Activated CD4-positive, alpha-beta T cell treated with anti-CD3 and anti-CD28 coated beads, Interleukin-2, Interleukin-4, amounts not matched to agents 100 ng/mL and 50 ng/mL, durations not matched to agents 16 hours and 8 hours (primary cell): ENCODE results near the gene PTGFRN.

Experiments used
- DNase-seq: peaks from one replicate; pipeline ENCODE4 v3.0.0-alpha.2; 2020; ENCODE audit warnings: low spot score

PTGFRN gene

DNA sequence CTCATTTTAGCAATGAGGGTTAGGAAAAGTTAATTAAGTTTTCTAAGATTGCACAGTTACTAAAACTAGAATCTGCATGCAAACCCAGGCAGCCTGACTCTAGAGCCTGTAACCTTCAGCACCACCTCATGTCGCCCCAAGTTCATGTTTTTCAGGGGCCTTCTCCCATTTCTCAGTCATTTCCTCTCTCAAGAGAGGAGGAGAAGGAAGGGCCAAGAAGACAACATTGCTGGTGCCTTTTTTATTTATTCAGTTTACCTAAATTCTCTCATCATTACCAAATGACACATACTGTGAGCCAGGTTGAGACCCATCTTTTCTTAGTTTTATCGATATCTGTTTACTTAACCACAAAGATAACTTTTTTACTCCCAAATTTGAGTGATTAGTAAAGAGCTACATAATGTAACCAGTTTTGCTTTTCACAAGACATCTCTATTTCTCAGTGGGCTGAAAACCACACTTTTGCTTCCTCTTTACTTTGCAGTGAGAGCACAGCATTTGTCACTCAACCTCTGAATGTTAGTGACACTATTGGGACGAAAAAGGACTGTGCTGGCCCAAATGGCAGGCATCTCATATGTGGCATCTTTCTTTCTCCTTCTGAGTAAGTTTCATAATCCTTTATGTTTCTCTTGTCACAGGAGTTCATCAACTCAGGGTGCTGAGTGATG is 91.7 kb downstream of the PTGFRN start, which contains the start of gene CD101:
Gene CD101 (plus strand): TSS at position 507 of the 674 bp plus-strand sequence. CDS start 58 bp downstream, at position 565.
- peak; percentile 76 for DNase-seq

DNA sequence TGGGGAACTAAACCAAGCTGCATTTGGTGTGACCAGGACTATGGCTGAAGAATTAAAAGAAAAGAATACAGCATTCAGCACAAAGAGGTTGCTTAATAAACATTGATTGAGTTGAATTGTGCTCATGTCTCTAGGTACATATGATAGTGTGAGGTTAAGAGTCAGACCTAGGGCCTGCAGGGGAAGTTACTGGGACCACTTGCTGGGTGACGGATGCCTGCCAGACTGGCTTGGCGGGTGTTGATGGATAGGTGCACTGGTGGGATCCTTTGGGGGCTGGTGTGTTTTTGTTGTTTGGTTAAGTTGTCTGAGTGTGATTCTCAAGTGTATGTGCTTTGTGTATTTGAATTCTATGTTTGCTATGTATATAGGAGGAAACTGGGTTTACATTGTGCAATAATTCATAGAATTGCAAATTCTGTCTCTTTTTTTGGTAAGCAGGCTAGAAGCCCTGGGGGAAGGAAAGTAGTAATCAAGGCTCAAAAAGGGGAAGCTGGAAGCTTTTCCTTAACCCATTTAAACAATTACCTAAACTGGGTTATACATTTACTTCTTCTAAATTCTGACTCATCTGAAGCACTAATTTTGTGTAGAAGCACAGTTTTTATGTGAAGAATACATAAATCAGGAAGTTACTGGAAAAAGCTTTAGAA is 93.6 kb downstream of the PTGFRN start:
- DNase-seq, result no peak

DNA sequence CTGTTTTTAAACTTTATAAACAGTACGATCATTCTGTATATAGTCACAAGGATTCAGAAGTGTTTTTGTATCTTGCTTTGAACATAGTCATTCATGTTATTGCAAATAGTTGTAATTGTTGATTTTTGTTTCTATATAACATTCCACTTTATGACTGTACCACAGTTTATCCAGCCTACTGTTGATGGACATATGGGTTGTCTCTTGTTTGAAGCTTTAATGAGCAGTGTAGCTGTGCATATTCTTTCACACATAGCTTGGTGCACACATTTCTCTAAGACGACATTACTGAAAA is 98.0 kb downstream of the PTGFRN start:
- no peak for DNase-seq

DNA sequence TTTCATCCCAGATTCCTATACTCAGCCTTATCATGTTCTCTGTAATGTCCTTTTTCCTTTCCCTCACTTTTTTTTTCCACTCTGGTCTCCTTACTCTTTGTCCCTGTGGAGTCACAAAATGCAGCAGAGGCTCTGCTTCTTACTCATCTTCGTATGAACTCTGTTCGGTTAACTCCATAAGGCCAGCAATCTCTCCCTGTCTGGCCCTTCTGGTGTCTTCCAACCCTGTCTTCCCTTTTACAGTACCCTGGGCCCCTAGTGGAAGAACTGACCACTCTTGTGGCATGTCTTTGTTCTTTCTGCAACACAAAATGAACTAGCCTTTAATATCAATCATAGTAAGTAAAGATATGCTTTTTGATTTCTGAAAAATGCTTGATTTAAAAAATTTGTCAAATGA is 98.9 kb downstream of the PTGFRN start:
- no peak for DNase-seq

DNA sequence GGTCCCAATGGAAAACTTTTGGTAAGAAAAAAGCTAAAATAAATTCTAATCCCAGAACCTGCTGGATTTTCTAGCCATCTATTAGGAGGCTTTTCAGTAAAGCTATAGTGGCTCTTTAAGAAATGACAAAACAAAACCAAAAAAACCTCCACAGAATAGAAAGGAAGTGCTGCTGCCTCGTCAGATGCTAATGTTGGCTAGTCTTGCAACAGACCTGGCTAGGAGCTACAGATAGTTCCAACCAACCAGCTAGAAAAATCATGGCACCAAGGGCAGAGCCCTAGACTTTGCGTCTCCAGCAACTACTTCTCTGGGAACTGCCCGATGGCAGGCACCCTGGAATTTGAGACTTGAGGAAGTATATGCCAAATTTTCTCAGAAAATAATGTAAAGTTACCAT is 99.4 kb downstream of the PTGFRN start:
- peak; percentile 15 for DNase-seq

DNA sequence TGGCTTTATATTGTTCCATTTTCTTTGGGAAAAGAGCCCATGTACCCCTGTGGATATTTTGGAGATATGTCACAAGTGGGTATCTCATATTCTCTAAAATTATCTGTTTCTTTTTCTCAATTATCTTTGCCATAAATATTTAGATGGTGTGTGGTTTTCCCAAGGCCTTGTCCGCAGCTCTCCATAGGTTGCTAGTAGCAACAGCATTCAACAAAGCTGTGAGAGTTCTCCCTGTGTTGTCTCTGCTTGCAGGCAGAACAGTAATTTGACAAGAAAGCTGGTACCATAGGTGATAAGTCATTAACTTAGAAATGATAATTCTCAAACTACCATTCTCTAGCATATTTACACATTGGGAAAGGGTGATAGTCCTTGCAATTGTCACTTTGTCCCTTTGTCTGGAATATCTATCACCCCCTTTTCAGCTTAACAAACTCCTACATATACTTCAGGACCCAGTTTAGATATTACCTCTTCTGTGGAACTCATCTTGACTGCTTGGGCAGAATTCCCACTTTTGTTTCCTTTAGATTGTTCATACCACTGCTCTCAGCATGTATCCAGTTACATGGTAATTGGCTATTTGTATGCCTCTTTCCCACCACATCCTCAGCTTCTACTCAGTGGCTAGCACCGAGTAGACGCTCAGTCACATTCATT is 100.7 kb downstream of the PTGFRN start:
- no peak for DNase-seq

DNA sequence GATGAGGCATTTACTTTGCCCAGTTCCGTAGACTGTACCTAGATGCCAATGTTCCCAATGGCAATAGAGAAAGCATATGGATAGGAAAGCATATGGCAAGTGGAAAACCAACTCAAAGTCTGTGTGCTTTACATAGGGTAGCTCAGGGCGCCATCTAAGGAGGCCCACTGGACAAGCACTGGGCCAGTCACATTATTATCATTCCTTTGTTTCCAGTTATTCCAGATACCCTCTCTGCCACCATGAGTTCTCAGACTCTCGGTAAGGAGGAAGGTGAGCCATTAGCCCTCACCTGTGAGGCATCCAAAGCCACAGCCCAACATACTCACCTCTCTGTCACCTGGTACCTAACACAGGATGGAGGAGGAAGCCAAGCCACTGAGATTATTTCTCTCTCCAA is 101.6 kb downstream of the PTGFRN start:
- no peak for DNase-seq

DNA sequence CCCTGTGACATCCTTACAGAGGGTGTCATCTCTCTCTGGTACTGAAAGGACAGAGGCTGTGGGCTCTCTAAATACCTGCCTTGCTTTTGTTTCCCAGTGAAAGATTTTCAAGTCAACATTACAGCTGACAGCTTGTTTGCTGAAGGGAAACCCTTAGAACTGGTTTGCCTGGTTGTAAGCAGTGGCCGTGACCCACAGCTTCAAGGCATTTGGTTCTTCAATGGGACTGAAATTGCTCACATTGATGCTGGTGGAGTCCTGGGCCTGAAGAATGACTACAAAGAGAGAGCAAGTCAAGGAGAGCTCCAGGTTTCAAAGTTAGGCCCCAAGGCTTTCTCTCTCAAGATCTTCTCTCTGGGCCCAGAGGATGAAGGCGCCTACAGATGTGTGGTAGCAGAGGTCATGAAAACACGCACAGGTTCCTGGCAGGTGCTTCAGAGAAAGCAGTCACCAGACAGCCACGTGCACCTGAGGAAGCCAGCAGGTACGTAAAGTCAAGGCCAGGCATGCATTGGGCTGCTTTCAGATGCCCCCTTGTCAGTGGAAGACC is 103.7 kb downstream of the PTGFRN start:
- no peak for DNase-seq

DNA sequence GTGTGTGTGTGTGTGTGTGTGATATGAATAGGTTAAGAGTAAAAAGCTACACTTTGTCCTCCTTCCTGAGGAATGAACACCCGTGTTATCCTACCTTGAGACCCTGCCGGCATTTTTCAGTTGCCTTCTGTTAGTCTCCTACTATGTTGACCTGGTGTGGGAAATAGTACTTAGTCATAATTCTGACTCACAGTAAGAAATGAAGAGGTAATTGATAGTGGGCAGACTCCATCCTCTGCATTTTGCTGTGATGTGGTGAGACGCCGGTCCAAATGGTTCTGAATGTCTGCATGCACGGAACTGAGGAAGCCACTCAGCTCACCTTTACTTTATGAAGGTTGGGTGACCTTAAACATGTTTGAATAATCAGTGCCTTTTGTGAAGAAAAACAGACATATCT is 104.5 kb downstream of the PTGFRN start:
- DNase-seq, result peak; percentile 22

DNA sequence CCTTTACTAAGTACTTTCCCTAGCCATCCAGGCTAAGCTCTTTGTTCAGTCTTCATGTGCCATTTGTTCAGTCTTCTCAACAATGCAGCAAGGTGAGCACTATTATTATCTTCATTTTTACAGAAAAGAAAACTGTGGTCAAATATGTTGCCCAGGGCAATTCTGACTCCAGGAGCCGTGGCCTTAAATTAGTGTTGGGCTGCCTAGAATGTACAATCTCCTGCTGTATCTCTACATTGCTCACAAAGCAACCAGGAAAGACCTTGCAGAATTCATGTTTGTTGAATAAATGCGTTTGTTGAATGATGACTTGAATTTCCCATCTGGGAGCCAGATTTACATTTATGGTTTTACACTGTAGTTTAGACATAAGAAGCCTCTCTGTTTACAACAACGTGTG is 106.0 kb downstream of the PTGFRN start:
- no peak for DNase-seq

DNA sequence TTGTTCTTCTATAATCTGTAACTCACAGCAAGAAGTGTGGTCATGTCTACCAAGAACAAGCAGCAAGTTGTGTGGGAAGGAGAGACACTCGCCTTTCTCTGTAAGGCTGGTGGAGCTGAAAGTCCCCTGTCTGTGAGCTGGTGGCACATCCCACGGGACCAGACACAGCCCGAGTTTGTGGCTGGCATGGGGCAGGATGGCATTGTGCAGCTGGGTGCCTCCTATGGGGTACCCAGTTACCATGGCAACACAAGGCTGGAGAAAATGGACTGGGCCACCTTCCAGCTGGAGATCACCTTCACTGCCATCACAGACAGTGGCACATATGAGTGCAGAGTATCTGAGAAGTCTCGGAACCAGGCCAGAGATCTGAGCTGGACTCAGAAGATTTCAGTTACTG is 107.3 kb downstream of the PTGFRN start:
- DNase-seq, result no peak

DNA sequence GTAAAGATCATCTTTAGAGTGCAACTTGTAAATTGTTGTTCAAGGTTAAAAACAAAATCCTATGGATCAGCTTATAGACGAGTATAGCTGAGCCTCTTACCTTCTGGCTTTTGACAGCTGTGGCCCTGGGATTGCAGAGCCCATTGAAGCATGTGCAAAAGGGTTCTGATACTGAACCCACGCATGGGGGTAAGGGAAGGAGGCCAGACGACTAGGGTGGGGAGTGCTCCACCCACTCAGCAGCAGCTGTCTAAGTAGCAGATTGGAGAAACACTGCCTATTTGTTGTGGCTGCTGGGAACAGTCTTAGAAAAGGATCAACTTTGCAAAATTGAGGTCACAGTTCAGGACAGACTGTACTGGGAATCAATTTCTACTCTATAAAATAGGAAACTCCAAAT is 107.9 kb downstream of the PTGFRN start:
- no peak for DNase-seq

DNA sequence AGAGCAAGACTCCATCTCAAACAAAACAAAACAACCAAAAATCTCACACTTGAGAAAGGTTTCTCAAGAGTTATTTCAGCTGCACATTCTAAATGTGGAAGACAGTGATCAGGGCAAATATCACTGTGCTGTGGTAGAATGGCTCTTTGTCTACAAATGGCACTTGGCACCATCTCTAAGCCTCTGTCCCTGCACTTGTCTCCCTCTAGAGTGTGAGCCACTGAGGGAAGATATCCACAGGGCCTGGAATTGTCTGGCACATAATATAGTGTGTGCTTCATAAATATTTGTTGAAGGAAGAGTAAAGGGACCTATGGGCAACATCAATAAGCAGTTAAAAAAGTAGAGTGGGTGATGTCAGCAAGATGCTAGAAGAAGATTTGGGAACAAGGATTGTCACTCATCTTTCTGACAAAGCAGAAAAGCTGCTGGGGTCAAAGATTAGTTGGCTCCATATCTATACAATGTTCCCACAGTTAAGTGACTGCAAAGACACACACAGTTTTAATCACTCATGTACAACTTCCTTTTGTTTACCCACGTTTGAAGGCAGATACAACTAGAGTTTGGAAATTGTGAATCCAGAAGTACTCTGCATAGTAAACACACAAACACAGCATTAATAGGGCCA is 110.9 kb downstream of the PTGFRN start:
- no peak for DNase-seq

DNA sequence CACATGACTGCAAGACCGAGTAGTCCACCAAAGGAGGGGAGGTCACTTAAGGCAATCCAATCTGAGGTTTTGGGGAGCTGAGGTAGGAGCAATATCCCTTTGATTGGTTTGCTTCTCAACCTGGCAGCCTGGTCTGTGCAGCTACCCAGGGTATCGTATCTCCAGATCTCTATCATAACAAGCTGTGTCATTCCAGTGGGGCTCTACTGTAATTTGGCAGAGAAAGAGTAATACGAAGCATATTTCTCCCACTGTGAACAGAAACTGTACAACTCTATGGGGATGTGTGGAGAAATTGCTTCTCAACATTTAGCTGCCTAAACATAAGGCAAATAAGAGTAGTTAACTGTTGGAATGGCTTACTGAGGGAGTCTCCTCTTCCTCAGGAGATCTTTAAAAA is 112.4 kb downstream of the PTGFRN start:
- DNase-seq, result no peak

DNA sequence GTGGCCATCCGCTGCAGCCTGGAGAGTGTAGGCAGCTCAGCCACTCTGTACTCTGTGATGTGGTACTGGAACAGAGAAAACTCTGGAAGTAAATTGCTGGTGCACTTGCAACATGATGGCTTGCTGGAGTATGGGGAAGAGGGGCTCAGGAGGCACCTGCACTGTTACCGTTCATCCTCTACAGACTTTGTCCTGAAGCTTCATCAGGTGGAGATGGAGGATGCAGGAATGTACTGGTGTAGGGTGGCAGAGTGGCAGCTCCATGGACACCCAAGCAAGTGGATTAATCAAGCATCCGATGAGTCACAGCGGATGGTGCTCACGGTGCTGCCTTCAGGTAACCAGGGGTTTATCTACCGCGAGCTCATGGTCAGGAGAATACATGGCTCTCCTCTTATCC is 115.9 kb downstream of the PTGFRN start:
- no peak for DNase-seq

DNA sequence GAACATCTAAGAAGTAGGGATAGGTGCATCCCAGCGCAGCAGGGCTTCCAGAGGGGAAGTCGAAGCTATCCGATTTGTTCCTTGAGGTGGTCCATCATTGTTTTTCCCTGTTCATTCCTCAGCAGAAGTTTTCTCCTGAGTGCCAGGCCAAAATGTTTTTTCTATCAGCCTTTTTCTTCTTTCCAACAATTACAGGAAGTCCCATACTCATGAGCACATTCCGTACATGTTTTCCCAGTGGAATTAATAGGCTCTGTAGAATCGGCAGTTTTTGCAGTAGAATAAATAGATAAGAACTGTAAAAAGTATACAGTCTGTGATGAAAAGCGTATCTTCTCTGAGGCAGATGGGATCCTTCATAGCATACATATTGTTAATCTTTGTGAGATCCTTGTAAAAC is 116.6 kb downstream of the PTGFRN start:
- DNase-seq, result no peak

DNA sequence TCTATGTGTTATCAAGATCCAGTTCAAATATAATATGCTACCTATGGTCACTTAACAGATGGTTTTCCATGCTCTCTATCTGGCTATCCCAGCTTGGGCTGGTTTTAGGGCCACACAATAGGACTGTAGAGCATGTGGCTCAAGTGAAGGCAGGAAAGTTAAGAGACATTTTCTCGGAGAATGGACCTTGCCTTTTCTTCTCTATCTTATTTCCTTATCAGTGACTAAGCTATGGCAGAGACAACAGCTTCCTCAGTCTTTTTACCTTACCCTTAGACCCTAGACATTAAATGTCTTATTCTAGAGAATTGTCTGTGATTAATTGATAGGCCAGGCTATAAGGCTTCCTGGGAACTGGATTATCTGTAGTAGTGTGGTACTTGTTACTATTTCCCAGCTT is 120.0 kb downstream of the PTGFRN start:
- DNase-seq, result no peak

DNA sequence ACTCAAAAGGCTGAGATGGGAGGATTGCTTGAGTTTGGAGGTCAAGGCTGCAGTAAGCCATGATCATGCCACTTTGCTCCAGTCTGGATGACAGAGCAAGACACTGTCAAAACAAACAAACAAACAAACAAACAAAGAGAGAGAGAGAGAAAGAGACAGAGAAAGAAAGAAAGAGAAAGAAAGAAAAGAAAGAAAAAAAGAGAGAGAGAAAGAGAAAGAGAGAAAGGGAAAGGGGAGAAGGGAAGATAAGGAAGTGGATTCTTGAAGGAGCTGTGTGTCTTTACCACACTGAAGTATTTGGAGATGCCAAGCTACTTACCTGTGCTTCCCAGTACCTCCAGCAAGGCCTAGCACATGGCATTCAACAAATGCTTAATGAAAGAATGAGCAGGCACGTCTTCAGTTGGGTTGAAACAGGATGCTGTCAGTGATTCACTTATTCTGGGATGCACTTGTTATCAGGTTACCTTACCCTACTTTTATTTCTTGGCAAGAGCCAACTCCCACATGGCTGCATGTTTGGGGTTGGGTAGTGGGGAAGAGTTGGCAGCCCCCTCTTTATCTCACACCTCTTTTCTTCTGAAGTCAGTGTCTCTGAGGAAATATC is 120.7 kb downstream of the PTGFRN start:
- DNase-seq, result no peak

DNA sequence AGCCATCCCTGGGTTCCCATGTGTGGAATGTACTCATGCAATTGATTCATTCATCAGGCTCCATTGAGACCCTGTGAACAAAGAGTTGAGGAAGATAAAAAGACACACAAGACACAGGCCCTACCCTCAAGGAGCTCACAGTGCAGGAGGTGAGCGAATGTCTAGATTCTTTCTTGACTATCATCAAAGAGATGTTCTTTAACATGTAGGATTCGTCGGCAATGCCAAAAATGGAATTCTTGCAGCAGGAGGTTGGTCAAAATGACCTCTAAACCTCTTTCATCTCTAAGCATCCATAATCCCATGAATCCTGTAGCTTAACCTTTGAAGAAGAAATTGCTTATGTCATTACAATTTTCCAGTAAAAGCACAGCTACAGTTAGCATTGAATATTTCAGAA is 122.5 kb downstream of the PTGFRN start:
- DNase-seq, result no peak

DNA sequence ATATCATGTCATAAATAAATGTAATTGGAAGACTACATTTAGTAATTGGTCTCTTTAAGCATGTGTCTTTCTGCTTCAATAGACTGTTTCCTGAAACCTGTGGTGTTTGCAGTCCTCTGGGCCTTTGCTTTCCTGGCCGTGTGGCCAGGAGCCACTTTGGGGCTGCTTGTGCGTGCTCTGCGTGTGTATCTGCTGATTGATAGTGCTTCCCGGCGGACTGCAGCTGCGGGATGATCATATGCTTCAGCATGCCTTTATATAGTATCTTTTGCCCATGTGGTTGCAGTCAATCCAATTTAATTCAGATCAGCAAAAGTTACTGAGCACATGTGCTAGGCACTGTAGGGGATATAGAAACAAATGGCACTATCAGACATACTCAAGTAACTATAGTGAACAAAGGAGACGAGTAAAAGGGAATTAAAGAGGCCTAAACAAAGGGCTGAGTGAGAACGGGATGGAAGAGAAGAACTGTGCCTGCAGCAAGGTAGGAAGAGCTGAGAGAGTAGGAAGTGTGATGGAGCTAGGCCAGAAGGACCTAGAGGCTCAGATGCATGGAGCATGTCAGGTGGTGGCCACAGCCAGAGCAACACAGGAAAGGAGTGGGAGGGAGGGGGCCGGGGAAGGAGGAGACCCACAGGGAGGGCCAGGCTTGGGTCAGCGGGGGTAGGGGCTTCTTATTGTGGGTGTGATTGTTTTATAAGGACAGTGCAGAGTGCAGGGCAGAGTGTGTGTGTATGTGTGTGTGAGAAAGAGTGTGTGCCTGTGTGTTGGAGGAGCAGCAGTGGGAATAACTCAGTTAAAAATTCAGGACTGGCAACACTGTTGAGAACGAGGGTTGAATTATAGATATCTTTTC is 123.2 kb downstream of the PTGFRN start:
- DNase-seq, result no peak

DNA sequence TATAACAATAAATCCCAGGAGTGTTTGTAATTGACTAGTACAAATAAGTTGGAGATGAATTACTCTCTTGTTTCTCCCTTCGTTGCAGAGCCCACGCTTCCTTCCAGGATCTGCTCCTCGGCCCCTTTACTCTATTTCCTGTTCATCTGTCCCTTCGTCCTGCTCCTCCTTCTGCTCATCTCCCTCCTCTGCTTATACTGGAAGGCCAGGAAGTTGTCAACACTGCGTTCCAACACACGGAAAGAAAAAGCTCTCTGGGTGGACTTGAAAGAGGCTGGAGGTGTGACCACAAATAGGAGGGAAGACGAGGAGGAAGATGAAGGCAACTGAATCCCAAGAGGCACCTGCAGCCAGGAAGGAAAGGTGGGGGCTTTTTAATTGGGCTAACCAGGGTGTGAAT is 124.1 kb downstream of the PTGFRN start:
- DNase-seq, result no peak
